ENCODE data around the gene CNN1. TPM values are rescaled to one million over a fixed set of nuclear protein-coding genes. Genes with fewer than 3 reads are reported as not detected.

The CNN1 gene
- total and polyA plus RNA-seq, 9 of the 15 experiments (the other 6 are each of a cell fraction or from before 2014, with no cell fraction given): 0.23 to 10.6 (median 5.2) TPM

- TF ChIP-seq CBX3 (IDR thresholded peaks at IDR 0.05; ENCODE audit: borderline replicate concordance in 1 of 2, low read length in 2 of 2): peak in 1 of 2 experiments; percentile 50; a peak in 1 of 3 replicates
- TF ChIP-seq, protein P1, sequence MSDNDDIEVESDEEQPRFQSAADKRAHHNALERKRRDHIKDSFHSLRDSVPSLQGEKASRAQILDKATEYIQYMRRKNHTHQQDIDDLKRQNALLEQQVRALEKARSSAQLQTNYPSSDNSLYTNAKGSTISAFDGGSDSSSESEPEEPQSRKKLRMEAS (CRISPR knock-in tag; IDR thresholded peaks at IDR 0.05): peak; percentile 30; the same call in 1 of the 2 replicates
- TF ChIP-seq, protein P2, sequence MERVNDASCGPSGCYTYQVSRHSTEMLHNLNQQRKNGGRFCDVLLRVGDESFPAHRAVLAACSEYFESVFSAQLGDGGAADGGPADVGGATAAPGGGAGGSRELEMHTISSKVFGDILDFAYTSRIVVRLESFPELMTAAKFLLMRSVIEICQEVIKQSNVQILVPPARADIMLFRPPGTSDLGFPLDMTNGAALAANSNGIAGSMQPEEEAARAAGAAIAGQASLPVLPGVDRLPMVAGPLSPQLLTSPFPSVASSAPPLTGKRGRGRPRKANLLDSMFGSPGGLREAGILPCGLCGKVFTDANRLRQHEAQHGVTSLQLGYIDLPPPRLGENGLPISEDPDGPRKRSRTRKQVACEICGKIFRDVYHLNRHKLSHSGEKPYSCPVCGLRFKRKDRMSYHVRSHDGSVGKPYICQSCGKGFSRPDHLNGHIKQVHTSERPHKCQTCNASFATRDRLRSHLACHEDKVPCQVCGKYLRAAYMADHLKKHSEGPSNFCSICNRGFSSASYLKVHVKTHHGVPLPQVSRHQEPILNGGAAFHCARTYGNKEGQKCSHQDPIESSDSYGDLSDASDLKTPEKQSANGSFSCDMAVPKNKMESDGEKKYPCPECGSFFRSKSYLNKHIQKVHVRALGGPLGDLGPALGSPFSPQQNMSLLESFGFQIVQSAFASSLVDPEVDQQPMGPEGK (CRISPR knock-in tag; IDR thresholded peaks at IDR 0.05; ENCODE audit: borderline replicate concordance): no peak
- no peak for TF ChIP-seq TEAD1 (CRISPR knock-in tag; IDR thresholded peaks at IDR 0.05)
- no peak for TF ChIP-seq GTF2E2 (tag; IDR thresholded peaks at IDR 0.05)
- TF ChIP-seq ERF (CRISPR knock-in tag; IDR thresholded peaks at IDR 0.05): no peak
- peak; percentile 92 for TF ChIP-seq FOSL1 (tag; conservative IDR thresholded peaks at IDR 0.05)
- TF ChIP-seq ZNF592 (IDR thresholded peaks at IDR 0.05): no peak; the same call in 1 of the 2 replicates
- peak; percentile 57 for TF ChIP-seq NFE2 (IDR thresholded peaks at IDR 0.05; ENCODE audit: low read depth)
- no peak for TF ChIP-seq FOXK2 (conservative IDR thresholded peaks at IDR 0.05 in 1 of 2, IDR thresholded peaks at IDR 0.05 in 1 of 2; ENCODE audit: low read depth in 2 of 2)
- TF ChIP-seq, protein P3, sequence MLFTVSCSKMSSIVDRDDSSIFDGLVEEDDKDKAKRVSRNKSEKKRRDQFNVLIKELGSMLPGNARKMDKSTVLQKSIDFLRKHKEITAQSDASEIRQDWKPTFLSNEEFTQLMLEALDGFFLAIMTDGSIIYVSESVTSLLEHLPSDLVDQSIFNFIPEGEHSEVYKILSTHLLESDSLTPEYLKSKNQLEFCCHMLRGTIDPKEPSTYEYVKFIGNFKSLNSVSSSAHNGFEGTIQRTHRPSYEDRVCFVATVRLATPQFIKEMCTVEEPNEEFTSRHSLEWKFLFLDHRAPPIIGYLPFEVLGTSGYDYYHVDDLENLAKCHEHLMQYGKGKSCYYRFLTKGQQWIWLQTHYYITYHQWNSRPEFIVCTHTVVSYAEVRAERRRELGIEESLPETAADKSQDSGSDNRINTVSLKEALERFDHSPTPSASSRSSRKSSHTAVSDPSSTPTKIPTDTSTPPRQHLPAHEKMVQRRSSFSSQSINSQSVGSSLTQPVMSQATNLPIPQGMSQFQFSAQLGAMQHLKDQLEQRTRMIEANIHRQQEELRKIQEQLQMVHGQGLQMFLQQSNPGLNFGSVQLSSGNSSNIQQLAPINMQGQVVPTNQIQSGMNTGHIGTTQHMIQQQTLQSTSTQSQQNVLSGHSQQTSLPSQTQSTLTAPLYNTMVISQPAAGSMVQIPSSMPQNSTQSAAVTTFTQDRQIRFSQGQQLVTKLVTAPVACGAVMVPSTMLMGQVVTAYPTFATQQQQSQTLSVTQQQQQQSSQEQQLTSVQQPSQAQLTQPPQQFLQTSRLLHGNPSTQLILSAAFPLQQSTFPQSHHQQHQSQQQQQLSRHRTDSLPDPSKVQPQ (CRISPR knock-in tag; IDR thresholded peaks at IDR 0.05; ENCODE audit: borderline replicate concordance): no peak
- no peak for TF ChIP-seq ZNF511 (CRISPR knock-in tag; IDR thresholded peaks at IDR 0.05)
- TF ChIP-seq NFIC (IDR thresholded peaks at IDR 0.05): 0 out of 2 replicates have a peak, but pooled peaks have one; percentile 14
- TF ChIP-seq NR2C2 (CRISPR knock-in tag; IDR thresholded peaks at IDR 0.05): no peak
- no peak for TF ChIP-seq NR2C2 (tag; IDR thresholded peaks at IDR 0.05)
- peak; percentile 34 for TF ChIP-seq ZFX (CRISPR knock-in tag; IDR thresholded peaks at IDR 0.05)
- no peak for TF ChIP-seq ZNF561 (CRISPR knock-in tag; conservative IDR thresholded peaks at IDR 0.05)
Observed at GRCh38 chr19:11496391-11497163, 42.1 kb upstream of the CNN1 start (continued).
